ENCODE results near the gene AP1G2.
"Not testable (repeated sequence)": the region's sequence is repeated elsewhere in the genome, so short reads cannot be mapped to it uniquely, and the experiment has no call there.

GRCh38 chr14:23609411-23610089 lies 42.0 kb upstream of the AP1G2 start:
- not testable (repeated sequence) for TF ChIP-seq POLR2A (IDR thresholded peaks at IDR 0.05; ENCODE audit: low read depth, low read length); CTCF (conservative IDR thresholded peaks at IDR 0.05; ENCODE audit: low read depth, low read length); MXI1 (IDR thresholded peaks at IDR 0.05; ENCODE audit: borderline replicate concordance, low read depth, low read length); RAD21 (IDR thresholded peaks at IDR 0.05; ENCODE audit: low read length); SMC3 (IDR thresholded peaks at IDR 0.05; ENCODE audit: low read depth, low read length); RCOR1 (IDR thresholded peaks at IDR 0.05; ENCODE audit: insufficient replicate concordance, low read length); RFX5 (IDR thresholded peaks at IDR 0.05; ENCODE audit: low read depth, low read length); CHD1 (IDR thresholded peaks at IDR 0.05; ENCODE audit: low read depth, low read length); CEBPB (IDR thresholded peaks at IDR 0.05; ENCODE audit: low read depth, low read length); ELK1 (IDR thresholded peaks at IDR 0.05; ENCODE audit: borderline replicate concordance, low read depth, low read length); BHLHE40 (IDR thresholded peaks at IDR 0.05; ENCODE audit: low read depth, low read length); USF2 (IDR thresholded peaks at IDR 0.05; ENCODE audit: low read depth, low read length); MAZ (IDR thresholded peaks at IDR 0.05; ENCODE audit: borderline replicate concordance, low read depth, low read length)

Data from IMR-90 (cell line).